ENCODE measurements around the gene WNT7B.

The WNT7B gene

GRCh38 chr22:45906946-45907345, 70.0 kb downstream of the WNT7B start:
- DNase-seq (ENCODE audit: low spot score): no peak

- no peak for DNase-seq (ENCODE audit: low spot score)
Observed at GRCh38 chr22:45905924-45906865, 70.8 kb downstream of the WNT7B start.

- no peak for DNase-seq (ENCODE audit: low spot score)
Observed at GRCh38 chr22:45905326-45905923, 71.5 kb downstream of the WNT7B start.

GRCh38 chr22:45904236-45904635, 72.7 kb downstream of the WNT7B start:
- no peak for DNase-seq (ENCODE audit: low spot score)

- no peak for DNase-seq (ENCODE audit: low spot score)
Observed at GRCh38 chr22:45903355-45904135, 73.4 kb downstream of the WNT7B start.

GRCh38 chr22:45897736-45898135, 79.2 kb downstream of the WNT7B start:
- no peak for DNase-seq (ENCODE audit: low spot score)

GRCh38 chr22:45896964-45897538, 79.9 kb downstream of the WNT7B start:
- DNase-seq (ENCODE audit: low spot score): no peak

GRCh38 chr22:45896153-45896951, 80.6 kb downstream of the WNT7B start:
- no peak for DNase-seq (ENCODE audit: low spot score)

GRCh38 chr22:45895436-45896152, 81.4 kb downstream of the WNT7B start:
- no peak for DNase-seq (ENCODE audit: low spot score)

GRCh38 chr22:45893516-45893915, 83.4 kb downstream of the WNT7B start:
- no peak for DNase-seq (ENCODE audit: low spot score)

- no peak for DNase-seq (ENCODE audit: low spot score)
Observed at GRCh38 chr22:45892681-45893461, 84.1 kb downstream of the WNT7B start.

GRCh38 chr22:45891996-45892621, 84.9 kb downstream of the WNT7B start:
- DNase-seq (ENCODE audit: low spot score): no peak

- no peak for DNase-seq (ENCODE audit: low spot score)
Observed at GRCh38 chr22:45891471-45891995, 85.4 kb downstream of the WNT7B start.

- no peak for DNase-seq (ENCODE audit: low spot score)
Observed at GRCh38 chr22:45891021-45891421, 85.9 kb downstream of the WNT7B start.

GRCh38 chr22:45890351-45890635, 86.7 kb downstream of the WNT7B start:
- DNase-seq (ENCODE audit: low spot score): no peak

GRCh38 chr22:45889539-45890350, 87.2 kb downstream of the WNT7B start:
- peak; percentile 21 for DNase-seq (ENCODE audit: low spot score)

- no peak for DNase-seq (ENCODE audit: low spot score)
Observed at GRCh38 chr22:45889093-45889538, 87.8 kb downstream of the WNT7B start.
